GM21529 (cell line): ENCODE data around the gene NOTUM.

Source experiments
- ATAC-seq: cut with Tn5 transposase; IDR thresholded peaks from one replicate; pipeline ENCODE4 v1.9.1; 2021; ENCODE audit not compliant: unreplicated experiment

The NOTUM gene

DNA sequence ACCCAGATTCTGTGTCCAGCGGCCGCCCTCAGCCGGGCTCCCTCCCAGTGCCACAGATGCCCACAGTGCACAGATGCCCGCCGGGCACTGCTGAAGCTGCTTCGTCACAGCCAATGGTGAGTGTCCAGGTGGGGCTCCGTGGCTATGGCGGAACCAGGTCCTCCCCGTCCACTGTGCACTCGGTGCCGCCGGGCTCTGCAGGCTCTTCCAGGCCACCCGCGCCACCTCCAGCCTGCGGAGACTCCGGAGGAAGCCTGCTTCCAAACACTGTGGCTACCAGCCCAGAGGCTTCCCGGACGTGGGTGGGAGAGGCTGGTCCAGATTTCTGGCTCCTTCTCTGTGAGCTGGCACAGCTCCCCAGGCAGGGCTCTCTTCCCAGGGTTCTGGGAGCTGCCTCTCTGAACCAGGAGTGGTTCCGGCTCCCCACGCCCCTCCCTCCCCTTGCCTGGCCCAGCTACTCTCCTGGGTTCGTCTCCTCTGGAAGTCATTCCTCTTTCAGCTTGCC, 21.1 kb downstream of the NOTUM start:
- no peak for ATAC-seq

DNA sequence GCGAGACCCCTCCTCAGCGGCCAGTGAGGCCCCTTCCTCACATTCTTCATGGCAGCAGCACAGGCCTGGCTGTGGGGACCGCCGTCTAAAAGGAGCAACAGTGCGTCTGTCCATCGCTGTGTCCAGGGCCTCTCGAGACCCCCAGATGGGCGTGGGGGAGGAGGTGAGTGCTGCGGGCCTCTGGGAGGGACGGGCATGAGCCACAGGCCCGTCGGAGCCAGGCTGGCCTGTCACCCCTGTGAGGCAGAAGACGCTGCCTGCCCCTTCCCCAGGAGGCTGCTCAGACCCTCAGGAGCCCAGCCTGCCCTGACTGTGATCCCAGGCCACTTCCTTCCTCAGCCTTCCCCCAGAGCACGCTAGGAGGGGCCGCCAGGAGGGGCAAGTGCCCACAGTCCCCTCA, 21.8 kb downstream of the NOTUM start:
- no peak for ATAC-seq

DNA sequence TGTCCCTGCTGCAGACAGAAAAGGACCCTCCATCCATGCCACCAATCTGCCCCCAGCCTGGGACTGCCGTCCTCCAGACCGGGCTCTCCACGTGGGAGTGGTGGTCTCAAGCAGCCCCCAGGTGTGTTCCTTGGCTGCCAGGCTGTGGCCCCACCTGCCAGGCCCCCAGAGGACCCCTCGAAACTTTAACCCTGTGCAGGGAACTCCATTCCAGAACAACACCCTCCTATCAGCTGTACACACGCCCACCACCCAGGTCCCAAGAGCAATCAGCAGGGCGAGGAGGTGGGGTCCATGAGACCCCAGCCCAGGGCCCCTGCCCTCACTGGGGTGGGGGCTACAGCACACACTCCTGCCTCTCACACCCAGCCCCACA, 25.3 kb downstream of the NOTUM start:
- ATAC-seq: no peak

DNA sequence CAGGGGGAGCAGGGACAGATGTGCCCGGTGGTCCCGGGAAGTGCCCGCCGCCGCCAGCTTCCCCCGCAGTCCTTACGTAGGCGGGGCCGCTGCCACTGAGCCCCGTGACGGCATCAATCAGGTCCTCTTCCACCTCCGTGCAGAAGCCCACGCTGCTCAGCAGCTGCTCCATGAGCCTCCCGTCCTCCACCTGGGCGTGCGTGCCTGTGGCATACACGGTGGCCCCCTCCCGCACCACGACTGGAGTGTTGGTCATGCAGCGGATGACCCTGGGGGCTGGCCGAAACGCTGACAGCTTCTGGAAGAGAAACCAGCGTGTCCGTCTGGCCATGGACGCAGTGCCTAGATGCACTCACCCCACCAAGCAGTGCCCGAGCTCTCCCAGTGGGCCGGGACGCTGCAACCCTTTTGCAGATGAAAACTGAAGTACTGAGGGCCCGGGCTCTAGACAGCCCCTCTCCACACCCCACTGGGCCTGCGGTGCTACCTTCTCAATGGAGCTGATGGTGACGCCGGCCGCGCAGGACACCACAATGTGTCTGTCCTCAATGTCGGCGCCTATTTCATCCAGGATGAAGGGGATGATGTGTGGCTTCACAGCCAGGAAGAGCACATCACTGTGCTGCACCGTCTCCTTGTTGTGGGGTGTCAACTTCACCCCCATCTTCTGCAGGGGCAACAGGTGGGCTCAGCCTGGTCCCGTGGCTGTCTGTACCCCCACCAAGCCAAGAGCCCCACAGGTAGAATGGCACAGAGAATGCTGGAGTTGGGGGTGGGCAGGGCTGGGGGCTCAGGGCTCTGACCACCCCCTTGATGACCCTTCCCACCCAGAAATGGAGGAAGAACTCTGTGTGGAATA, 25.9 kb downstream of the NOTUM start:
- ATAC-seq: no peak

DNA sequence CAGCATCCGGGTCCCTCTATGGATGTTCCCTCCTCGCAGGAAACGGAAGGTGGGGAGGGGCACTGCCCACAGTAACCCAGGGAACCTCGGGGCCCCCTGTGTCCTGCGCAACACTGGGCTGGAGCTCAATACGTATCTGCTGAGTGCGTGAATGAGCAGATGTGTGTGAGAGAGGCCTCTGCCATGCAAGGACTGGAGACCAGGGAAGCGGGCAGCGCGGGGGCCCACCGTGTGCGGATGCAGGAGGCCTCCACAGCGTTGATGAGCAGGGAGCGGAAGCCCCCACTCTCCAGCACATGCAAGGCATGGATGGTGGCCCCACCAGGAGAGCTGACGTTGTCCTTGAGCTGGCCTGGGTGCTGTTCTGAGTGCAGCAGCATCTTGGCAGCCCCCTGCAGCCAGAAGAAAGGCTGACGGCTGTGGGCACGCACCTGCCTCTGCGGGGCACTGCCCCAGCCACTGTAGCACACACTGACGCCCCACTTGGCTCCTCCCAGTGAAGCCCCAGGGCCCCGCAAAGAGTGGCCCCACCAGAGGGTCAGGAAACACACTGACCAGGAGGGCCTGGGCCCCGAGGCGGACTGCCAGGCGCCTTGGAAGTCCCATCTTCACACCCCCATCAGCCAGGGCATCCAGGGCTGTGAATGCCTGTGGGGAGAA, 26.8 kb downstream of the NOTUM start:
- ATAC-seq: no peak

DNA sequence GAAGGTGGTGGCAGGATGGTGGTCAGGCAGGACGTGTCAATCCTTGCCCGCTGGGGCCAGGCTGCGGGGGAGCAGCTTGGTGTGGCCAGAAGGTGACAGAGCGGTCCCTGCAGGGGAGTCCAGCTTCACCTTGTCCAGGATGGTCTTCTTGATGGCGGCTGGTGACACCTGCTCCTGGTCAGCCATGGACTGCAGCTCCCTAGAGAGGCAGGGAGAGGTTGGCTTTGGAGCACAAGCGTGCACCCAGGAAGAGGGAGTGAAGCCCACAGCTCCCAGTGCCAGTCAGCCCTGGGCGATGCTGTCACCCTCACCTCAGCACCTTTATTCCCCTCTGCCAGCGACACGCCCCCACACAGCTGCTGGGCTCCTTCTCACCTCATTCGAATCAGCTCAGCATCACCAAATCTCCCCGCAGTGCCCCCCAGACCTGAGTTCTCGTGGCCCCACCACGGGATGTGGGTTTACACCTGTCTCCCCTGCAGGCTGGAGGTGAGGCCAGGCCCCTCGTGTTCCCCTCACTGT, 27.7 kb downstream of the NOTUM start:
- no peak for ATAC-seq

DNA sequence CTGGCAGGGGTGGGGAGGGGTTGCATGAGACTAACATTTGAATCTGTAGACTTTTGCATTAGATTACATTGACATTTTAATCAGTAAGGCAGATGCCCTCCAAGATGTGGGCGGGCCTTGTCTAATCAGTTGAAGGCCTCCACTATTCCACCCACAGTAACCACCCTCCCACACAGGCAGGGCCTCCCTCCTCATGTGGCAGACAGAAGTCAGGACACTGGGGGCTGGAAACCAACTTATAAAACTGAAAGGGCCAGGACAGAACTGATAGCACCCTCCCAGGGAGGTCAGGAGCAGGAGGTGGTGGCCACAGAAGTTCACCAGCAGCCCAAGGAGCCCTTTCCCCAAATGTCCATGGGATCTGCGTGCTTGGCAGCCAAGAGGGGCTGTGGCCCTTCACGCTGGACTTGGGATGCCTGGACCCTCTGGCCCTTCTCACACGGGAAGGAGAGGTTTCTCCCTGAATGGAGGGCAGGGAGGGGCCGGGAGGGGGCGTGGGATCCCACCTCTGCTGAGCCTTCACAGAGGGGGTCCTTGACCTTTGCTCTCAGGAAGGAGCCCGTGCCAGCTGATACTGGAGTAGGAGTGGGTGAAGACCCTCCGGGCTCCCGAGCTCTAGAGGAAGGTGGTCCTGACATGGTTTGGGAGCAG, 28.5 kb downstream of the NOTUM start:
- no peak for ATAC-seq

DNA sequence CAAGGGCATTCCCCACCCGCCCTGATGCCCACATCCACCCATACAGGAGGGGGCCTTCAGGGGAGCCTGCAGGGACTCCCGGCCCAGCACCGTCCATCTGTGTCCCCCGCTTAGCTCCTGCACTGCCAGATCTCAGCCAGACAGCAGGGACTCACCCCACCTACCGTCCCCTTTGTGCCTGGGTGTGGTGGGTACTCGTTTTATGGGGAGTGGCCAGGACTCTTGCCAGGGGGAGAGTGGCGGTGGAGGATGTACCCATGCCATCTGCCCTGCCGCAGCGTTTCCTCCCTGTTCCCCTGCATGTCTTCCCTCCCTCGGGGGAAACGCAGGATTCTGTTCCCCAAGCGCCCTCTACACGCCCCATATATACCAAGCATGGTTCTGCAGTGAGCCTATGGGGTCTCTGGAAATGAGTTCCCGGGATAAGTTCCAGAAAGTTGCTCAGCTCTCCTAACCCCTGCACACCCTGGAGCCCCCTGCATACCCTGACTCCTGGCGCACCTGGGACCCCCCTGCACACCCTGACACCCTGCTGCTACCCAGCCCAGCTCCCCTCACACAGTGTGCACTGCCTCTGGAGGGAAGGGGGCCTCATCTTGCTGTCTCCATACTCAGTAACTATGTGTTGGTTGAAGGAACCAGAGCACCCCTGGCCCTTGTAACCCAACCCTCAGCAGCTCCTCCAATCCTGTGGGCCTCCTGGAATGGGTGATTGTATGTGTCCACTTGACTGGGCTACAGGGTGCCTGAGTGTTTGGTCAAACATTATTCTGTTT, 29.2 kb downstream of the NOTUM start:
- no peak for ATAC-seq

DNA sequence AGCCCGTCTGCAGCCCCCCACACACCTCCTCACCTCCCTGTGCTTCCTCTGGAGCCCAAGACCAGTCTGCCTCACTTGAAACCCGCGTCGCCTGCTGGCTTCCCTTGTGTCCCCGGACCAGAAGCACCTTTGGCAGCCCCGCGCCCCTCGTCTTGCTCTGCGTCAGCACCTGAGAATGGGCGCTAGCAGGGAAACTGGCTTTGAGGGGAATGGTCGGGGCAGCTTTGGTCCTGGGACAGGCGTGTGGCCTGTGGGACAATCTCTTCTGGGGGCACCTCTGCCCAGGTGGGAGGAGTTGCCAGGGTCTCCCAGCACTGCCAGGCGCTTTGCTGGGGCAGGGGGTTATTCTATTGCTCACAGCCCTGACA, 29.8 kb downstream of the NOTUM start:
- no peak for ATAC-seq

DNA sequence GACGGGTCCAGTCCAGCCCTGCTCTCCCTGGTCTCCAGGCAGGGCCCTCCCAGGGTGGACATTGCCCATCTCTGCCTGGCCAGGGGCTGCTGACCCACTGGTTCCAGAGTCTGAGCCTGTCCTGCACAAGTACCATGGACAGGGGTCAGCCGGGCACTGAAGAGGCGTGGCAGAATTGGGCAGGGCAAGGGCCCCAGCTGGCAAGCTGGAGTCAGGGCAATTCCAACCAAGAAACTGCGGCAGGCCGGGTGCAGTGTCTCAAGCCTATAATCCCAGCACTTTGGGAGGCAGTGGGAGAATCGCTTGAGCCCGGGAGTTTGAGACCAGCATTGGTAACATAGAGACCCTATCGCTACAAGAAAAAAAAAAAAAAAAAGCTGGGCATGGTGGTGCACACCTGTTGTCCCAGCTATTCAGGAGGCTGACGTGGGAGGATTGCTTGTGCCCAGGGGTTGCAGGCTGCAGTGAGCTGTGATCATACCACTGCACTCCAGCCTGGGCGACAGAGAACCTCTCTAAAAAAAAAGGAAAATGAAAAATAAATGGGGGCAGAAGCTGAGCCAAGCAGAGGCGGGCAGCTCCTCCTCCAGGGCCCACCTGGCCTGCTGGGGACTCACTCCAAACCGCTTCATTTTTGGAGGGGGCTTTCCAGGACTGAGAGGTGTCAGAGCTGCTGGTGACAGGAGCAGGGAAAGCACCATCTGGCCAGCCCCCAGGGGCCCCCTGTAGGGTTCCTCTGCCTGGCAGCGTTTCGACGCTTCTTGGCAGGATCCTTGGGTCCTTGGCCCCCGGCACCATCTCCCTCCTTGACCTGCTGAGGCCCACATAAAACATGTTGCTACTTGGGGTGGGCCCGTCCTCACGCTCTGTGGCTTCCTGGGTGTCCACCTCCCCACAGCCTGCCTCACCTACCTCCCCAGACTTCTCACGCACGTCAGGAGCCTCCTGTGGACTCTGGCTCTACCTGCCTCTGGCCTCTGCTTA, 30.6 kb downstream of the NOTUM start:
- ATAC-seq: no peak

DNA sequence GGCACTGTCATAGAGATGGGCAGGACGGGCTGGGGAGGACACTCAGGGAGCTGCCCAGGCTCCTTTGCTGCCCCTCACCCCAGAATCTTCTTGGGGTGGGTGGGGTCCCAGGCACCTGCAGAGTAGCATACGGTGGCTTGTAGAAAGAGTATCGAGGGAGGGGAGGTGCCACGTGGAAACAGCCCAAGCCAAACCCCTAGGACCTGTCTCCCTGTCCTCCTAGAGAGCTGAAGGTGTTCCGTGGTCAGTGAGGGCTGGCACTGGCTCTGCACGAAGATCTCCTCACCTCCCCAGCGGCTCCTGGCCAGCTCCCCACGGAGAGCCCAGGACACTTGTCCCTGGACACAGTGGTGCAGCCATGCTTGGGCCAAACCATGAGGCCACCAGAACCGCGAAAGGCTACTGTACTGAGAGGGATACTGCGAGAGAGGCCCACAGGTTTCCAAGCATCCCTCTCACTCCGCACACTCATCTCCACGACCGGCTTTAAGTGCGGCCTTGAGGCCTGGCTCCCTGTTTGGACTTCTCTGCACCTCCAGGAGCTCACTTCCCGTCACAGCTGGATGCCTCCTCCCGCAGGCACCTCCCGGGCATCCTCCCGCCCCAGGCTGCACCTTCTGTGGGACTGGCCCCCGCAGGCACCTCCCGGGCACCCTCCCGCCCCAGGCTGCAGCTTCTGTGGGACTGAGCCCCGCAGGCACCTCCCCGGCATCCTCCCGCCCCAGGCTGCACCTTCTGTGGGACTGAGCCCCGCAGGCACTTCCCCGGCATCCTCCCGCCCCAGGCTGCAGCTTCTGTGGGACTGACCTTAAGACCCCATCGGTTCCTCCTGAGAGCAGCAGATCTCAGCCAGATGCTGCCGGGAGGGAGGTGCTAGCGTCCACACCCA, 31.5 kb downstream of the NOTUM start:
- ATAC-seq: no peak

DNA sequence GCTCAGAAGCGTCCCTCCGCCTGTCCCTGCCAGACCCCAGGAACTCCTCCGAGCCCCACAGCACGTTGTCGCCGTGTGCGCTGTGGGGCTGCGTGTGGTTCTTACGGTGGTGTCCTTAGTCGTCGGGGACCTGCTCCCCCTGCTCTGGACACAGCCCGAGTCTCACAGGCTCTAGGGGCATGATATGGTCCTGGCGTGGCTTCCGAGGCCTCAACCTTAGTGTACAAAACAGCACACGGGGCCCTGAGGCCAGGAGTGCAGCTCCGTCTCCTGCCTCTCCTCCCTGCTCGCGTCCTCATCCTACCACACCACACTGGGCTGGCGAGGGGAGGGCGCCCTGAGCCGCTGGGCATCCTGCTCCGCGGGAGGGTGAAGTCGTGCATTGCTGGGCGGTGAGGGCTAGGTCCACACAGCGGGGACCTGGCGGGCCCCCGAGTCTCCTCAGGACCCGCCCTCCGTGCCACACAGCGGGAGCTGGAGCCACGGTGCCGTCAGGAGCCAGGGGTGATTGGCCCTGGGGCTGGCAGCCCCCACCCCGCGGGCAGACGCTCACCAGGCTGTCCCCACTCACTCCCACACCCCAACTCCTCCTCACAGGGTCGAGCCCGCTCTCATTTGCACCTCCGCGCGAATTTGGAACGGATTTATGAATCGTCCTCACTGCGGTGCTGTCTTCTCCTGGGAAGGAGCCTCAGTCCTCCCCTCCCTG, 32.3 kb downstream of the NOTUM start:
- ATAC-seq: no peak

DNA sequence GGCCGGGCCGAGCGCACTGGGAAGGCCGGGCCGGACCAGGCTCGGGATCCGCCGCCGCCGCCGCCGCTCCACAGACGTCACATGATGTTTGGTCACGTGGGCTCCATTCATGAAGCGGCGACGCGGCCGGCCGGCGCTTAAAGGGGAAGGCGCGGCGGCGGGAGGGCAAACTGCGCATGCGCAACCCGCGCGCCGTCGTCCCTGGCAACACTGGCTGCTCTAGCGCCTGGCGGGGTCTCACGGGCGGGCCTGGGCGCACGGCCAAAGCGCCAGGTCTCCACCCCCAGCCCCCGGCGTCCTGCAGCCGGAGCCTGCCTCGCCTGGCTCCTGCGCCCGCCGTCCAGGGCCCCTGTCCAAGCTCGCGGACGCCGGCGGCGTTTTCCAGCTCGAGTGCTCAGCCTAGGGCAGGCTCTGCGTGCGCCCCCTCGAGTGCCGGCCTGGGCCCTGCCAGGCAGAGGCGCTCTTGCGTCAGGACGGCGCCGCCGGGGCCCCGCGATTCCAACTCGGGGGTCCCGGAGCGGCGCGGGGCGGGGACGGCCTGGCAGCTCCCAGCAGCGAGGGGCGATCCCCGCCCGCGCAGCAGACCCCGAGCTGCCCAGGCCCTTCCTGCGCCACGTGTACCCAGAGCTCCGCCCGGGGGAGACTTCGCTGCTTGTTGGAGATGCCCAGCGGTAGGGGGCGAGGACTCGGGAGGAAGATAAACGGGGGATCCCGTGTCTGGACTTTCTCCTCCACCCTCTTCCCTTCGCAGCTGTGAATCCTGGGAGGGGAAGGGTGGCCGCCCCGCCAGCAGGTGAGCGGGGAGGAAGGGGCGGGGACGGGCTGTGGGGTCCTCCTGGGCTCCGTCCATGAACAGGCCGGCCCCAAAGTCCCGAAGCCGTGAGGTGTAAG, 33.1 kb downstream of the NOTUM start, which contains the start of gene MAFG:
Gene MAFG, minus strand, starts transcription at position 83 of the 891 bp plus-strand sequence. CDS start 4,550 bp downstream, outside the sequence.
- peak; percentile 54 for ATAC-seq

DNA sequence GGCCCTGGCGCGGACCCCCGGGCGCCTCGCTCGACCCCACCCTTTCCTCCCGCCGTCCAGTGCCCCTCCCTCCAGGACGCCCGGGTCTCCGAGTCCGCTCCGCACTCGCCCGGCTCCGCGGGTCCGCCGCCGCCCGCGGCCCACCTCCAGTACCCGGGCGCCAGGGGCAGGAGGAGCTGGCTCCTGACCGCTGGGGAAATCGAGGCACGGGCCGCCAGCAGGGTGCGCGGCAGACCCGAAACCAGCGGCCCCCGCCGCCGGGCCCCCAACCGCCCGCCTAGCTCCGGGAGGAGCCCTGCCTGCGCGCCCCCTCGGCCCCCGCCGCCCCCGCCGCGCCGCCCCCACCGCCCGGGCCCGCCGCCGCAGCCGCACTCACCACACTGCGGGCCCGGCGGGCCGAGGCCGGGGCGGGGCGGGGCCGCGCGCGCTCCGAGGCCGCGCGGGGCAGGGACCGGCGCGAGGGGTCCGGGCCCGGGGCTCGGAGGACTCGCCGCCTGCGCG, 33.8 kb downstream of the NOTUM start:
- ATAC-seq: peak; percentile 10

DNA sequence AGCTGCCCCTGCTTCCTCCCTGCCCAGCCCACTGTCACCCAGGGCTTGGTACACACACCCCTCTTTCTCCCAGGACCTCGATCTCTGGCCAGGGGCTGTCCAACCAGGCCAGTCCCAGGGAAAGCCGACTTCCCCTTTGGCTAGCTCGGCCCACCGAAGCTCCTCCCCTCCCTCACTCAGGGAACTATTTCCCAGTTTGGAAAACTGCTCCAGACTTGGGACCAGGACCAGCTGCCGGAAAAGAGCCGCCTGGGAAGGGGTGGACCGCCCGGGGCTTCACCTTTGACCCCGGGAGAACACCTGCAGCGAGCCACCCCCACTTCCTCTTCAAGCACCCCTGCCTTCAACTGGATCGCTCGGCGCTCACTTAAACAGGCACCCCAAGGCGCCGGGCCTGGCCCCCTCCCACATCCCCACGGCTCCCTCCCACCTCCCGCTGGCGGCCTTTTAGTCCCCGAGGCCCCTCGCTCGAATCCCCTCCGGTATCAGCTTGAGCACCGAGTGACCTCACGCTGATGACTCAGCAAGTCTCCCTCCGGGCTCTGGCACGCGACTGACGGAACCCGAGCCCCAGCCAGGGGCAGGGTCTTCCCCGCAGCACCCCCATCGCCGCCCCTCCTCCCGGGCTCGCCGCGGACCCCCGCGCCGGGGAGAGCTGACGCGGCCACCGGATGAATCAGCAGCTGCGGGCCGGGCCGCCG, 34.4 kb downstream of the NOTUM start:
- peak; percentile 20 for ATAC-seq

DNA sequence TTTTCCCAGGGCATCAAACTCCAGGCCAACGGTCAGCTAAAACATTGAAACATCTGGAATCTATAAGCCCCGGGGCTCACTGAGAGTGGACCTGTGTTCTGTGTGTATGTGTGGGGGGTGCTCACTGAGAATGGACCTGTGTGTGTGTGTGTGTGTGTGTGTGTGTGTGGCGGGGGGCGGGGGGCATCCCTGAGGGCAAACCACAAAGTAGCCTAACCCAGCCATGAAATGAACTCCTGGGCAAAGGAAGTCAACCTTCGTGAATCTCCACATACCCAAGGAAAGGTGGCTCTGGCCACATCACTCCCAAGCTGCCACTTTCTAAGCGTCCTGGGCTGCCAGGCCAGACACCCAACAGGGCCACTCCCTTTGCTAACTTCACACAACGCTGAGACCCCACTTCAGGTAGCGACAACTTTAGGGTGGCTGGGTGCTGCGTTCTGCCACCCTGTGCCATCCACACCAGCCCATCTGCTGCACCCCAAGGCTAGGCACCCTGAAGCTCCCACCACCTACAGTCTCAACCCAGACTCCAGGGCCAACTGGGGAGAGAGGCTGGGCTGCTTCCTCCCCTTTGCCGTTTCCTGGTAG, 35.0 kb downstream of the NOTUM start:
- ATAC-seq: no peak
